Ovary (tissue), 9 donors: ENCODE measurements around the gene ADARB2. TPM values are rescaled to one million over a fixed set of nuclear protein-coding genes. Genes with fewer than 3 reads are reported as not detected.
"Not testable (repeated sequence)": the region's sequence is repeated elsewhere in the genome, so short reads cannot be mapped to it uniquely, and the experiment has no call there.

Source experiments
- DNase-seq, 5 donors: peaks; one replicate each; pipeline ENCODE4 v3.0.0-alpha.2; 2019 to 2020
- H3K27ac ChIP-seq, 2 donors: fragments of 200-600 bp; one replicate each; pipeline versions ENCODE4 v1.5.1 to v1.8.0; 2019 to 2022
- H3K27me3 ChIP-seq: fragments of 200-600 bp; one replicate; pipeline ENCODE4 v1.8.0; 2022
- H3K36me3 ChIP-seq: fragments of 200-600 bp; sonication (generic); one replicate; pipeline ENCODE4 v1.5.1; 2019
- H3K4me1 ChIP-seq: one replicate; pipeline ENCODE4 v1.8.1; 2013; ENCODE audit warnings: mild to moderate bottlenecking, moderate library complexity; ENCODE audit not compliant: insufficient read depth
- H3K4me3 ChIP-seq: fragments of 200-600 bp; sonication (generic); one replicate; pipeline ENCODE4 v1.5.1; 2017
- H3K9me3 ChIP-seq, 2 donors: fragments of 200-600 bp in 1 of 2; sonication (generic) in 1 of 2; one replicate each; pipeline versions ENCODE4 v1.5.1 to v1.8.1; 2013 to 2019; ENCODE audit warnings: mild to moderate bottlenecking in 1 of 2, moderate library complexity in 1 of 2
- EP300 ChIP-seq: sonication (generic); formaldehyde crosslinking; IDR thresholded peaks from one replicate; pipeline ENCODE4 v1.6.1; 2017; ENCODE audit warnings: antibody characterized with exemption
- POLR2A ChIP-seq: fragments of 450-650 bp; IDR thresholded peaks from one replicate; pipeline ENCODE4 v1.6.1; 2017; ENCODE audit warnings: antibody characterized with exemption, mild to moderate bottlenecking, moderate library complexity
- WGBS, 3 donors: extraction: QIAGEN DNeasy Blood & Tissue Kit in 1 of 3; methylation state at CpG; one replicate each; pipeline versions ENCODE4 v1.1.5 to v1.1.7; 2013 to 2017; 5-methylcytosine and 5-hydroxymethylcytosine counted together
- intact Hi-C, 4 donors: fragments of 100-400 bp; cut with DNase I; formaldehyde crosslinking; loops; one replicate each; pipeline versions ENCODE4 v1.11.0 to v1.15.1; 2022 to 2023
- polyA plus RNA-seq, 2 donors: library from polyadenylated mRNA; stranded (reverse); fragments of 200-250 nt in 1 of 2; fragments of 350-450 nt in 1 of 2; fragmentation: Illumina TruSeq in 1 of 2; extraction: RNeasy Lipid Tissue Mini Kit (QIAGEN cat#74804) in 1 of 2; gene quantifications; one replicate each; pipeline ENCODE4 v1.2.3, GENCODE V29; 2013 to 2014
- total RNA-seq, 7 donors: library from RNA; depleted of rRNA in 2 of 7; stranded (reverse); fragments of >200 nt in 2 of 7; fragmentation: NEBNext Ultra II Directional in 3 of 7; extraction: Animal tissue kit (Norgen Biotek cat#: 25700) in 3 of 7; gene quantifications; one replicate each; pipeline versions ENCODE4 v1.1.0 to v1.2.4, GENCODE V29; 2016 to 2023
- TF ChIP-seq, protein P1 (sequence below), 3 donors: fragments of 450-650 bp in 2 of 3; fragments of 200-600 bp in 1 of 3; IDR thresholded peaks; one replicate each; pipeline versions ENCODE4 v1.5.1 to v1.8.0; 2016 to 2022; ENCODE audit warnings: antibody characterized with exemption in 3 of 3, mild to moderate bottlenecking in 1 of 3
- donor health status: DM: no; HTN: no; CAD: no; lungs with moderate emphysema.
- donor health status: DM: no; HTN: no; CAD: no.
- donor health status: Bipolar disorder and iron deficiency.
- donor health status: DM: yes; HTN: yes; CAD: no.
- donor health status: DM: no; HTN: no; CAD: no.
- donor health status: DM: yes; HTN: yes; CAD: no.

Gene ADARB2
- total and polyA plus RNA-seq, 9 donors, result 0.12 to 2.0 (median 0.36) TPM; not detected in 2

DNA sequence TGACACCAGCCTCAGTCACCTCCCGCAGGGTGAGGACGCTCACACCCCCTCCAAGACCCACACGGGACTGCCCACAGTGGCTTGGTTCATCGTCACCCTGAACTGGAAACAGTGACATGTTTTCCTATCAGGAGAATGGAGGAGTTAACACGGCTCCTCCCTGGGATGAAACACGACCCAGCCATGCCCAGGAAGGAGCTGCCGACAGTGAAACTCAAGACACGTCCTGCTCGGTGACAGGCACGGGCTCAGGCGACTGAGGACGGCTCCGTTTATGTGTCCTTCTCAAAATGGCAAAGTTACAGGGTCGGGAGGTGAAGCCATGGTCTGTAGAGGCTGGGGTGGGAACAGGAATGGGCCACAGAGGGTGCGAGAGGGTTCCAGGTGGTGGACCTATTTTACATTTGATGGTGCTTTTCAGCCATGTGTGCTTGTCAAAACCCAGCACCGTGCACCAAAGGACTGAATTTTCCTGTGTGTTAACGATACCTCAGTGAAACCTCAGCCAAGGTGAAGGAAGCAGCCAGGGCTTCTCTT is 272.4 kb downstream of the ADARB2 start:
- DNase-seq, result no peak
- Histone ChIP-seq H3K36me3 (no peaks in the 10 kb centered on the region), H3K4me3 (no peak overlapping the region), H3K4me1 (no peaks in the 10 kb centered on the region), H3K27me3 (no peaks in the 10 kb centered on the region), H3K27ac (no peak overlapping the region), H3K9me3 (no peaks in the 10 kb centered on the region)
- TF ChIP-seq EP300 (no peak), POLR2A (no peak)
- TF ChIP-seq, protein P1, sequence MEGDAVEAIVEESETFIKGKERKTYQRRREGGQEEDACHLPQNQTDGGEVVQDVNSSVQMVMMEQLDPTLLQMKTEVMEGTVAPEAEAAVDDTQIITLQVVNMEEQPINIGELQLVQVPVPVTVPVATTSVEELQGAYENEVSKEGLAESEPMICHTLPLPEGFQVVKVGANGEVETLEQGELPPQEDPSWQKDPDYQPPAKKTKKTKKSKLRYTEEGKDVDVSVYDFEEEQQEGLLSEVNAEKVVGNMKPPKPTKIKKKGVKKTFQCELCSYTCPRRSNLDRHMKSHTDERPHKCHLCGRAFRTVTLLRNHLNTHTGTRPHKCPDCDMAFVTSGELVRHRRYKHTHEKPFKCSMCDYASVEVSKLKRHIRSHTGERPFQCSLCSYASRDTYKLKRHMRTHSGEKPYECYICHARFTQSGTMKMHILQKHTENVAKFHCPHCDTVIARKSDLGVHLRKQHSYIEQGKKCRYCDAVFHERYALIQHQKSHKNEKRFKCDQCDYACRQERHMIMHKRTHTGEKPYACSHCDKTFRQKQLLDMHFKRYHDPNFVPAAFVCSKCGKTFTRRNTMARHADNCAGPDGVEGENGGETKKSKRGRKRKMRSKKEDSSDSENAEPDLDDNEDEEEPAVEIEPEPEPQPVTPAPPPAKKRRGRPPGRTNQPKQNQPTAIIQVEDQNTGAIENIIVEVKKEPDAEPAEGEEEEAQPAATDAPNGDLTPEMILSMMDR (IDR thresholded peaks at IDR 0.05), result no peak
- intact Hi-C loops, result no loop called here
- 33 to 42% (median 35%) methylated on average over 17 of the region's 17 CpGs for WGBS, 3 donors

DNA sequence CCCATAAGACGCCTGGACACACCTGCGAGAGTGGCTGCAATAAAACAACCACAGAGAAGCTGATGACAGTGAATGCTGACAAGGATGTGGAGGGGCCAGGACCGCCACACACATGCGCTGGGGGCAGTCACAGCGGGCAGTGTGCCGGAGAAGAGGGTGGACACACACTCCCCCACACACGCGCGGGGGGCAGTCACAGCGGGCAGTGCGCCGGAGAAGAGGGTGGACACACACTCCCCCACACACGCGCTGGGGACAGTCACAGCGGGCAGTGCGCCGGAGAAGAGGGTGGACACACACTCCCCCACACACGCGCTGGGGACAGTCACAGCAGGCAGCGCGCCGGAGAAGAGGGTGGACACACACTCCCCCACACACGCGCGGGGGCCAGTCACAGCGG is 273.4 kb downstream of the ADARB2 start:
- intact Hi-C loops, H3K4me1 ChIP-seq, H3K36me3 ChIP-seq, H3K9me3 ChIP-seq, H3K27ac ChIP-seq, H3K4me3 ChIP-seq, H3K27me3 ChIP-seq, DNase-seq: not testable (repeated sequence)
- WGBS, 3 donors, result 81 to 88% (median 83%) methylated on average over 26 of the region's 26 CpGs

DNA sequence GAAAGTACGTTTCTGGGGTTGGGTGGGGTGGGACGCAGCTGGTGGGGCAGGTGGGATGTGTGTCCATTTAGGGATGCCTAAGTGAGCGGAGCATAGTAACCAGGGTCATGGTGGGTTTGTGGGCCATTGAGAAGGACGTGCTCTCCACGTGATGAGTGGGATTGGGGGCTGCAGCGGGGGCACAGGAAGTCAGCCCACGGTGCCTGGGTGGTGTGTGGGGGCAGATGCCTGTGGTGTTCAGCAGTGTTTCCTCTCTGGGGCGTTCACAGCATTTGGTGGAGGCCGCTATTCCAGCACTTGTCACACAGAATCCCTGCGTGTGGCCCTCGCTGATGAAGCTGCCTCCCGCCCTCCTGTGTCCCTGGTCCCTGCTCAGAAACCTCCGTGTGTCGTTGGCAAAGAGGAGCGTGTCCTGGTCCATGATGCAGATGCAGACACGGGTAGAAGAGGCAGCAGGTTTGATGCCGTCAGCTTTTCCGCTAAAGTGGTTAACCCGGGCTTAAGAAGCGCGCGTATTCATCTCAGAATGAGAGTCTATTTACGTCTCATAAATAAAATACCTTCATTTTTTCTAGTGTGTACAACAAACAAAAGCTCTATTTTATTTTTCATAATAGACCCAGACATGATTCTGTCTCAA is 274.2 kb downstream of the ADARB2 start:
- Histone ChIP-seq H3K4me1 (no peaks in the 10 kb centered on the region), H3K4me3 (no peak overlapping the region), H3K27ac (no peak overlapping the region), H3K27me3 (no peaks in the 10 kb centered on the region), H3K36me3 (no peaks in the 10 kb centered on the region), H3K9me3 (no peaks in the 10 kb centered on the region)
- intact Hi-C loops, result no loop called here
- WGBS, 3 donors, result 81 to 87% (median 82%) methylated on average over 23 of the region's 23 CpGs
- TF ChIP-seq POLR2A (no peak), EP300 (no peak)
- TF ChIP-seq, protein P1 (IDR thresholded peaks at IDR 0.05), result no peak
- no peak for DNase-seq

DNA sequence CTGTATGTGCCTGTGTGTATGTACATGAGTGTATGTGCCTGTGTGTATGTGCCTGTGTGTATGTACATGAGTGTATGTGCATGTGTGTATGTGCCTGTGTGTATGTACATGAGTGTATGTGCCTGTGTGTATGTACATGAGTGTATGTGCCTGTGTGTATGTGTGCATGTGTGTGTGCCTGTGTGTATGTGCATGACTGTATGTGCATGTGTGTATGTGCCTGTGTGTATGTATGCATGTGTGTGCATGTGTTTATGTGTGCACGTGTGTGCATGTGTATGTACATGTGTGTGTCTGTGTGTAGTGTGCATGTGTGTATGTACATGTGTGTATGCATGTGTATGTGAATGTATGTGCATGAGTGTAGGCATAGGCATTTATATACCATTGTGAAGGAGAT is 274.8 kb downstream of the ADARB2 start:
- Histone ChIP-seq H3K4me3 (no peak overlapping the region), H3K27ac (no peak overlapping the region), H3K4me1 (no peaks in the 10 kb centered on the region), H3K36me3 (no peaks in the 10 kb centered on the region), H3K9me3 (no peaks in the 10 kb centered on the region), H3K27me3 (no peaks in the 10 kb centered on the region)
- no peak for DNase-seq
- TF ChIP-seq POLR2A, result no peak
- TF ChIP-seq, protein P1 (IDR thresholded peaks at IDR 0.05), result no peak
- no peak for TF ChIP-seq EP300
- intact Hi-C loops, result no loop called here
- WGBS, 3 donors, result 69 to 92% (median 91%) methylated on average over 1 of the region's 1 CpG

DNA sequence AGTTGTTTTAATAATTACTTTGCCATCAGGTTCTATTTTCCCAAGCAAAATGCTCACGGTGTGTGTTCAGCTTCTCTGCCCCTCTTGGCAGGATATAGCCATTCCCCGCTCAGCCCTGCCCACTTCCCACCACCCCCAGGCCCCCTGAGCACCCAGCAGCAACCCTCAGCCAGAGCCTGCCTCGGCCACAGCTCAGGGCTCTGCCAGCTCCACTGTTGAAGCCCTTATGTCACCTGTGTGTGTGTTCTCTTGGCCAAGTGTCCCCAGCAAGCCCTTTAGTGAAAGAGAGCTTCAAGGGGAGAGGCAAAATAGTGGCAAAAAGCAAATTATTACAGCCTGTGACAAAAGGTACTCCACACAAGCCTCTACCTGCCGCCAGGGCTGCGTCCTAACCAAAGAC is 275.3 kb downstream of the ADARB2 start:
- Histone ChIP-seq H3K36me3 (no peaks in the 10 kb centered on the region), H3K4me3 (no peak overlapping the region), H3K9me3 (no peaks in the 10 kb centered on the region), H3K27ac (no peak overlapping the region), H3K4me1 (no peaks in the 10 kb centered on the region), H3K27me3 (no peaks in the 10 kb centered on the region)
- TF ChIP-seq, protein P1 (IDR thresholded peaks at IDR 0.05), result no peak
- TF ChIP-seq EP300 (no peak), POLR2A (no peak)
- DNase-seq, result no peak
- intact Hi-C loops, result no loop called here
- WGBS, 3 donors, result 66 to 77% (median 75%) methylated on average over 5 of the region's 5 CpGs
